SJCRH30 (cell line): ENCODE results near the gene ZMYM2. TPM values are rescaled to one million over a fixed set of nuclear protein-coding genes. Genes with fewer than 3 reads are reported as not detected.
"Not testable (repeated sequence)": the region's sequence is repeated elsewhere in the genome, so short reads cannot be mapped to it uniquely, and the experiment has no call there.

ENCODE experiments used
- DNase-seq, 2 experiments: peaks; one replicate each; pipeline ENCODE4 v3.0.0-alpha.2; 2015 to 2020
- H3K27ac ChIP-seq: fragments of 250-450 bp; sonication (Bioruptor Pico); 2 replicates; pipeline ENCODE4 v1.5.1; 2020; ENCODE audit warnings: mild to moderate bottlenecking, moderate library complexity
- H3K27me3 ChIP-seq: fragments of 250-450 bp; sonication (Bioruptor Pico); 2 replicates; pipeline ENCODE4 v1.5.1; 2020; ENCODE audit warnings: mild to moderate bottlenecking, moderate library complexity
- H3K36me3 ChIP-seq: fragments of 250-450 bp; sonication (Bioruptor Pico); 2 replicates; pipeline ENCODE4 v1.5.1; 2020; ENCODE audit warnings: mild to moderate bottlenecking, moderate library complexity
- H3K4me1 ChIP-seq: fragments of 250-450 bp; sonication (Bioruptor Pico); 2 replicates; pipeline ENCODE4 v1.5.1; 2020; ENCODE audit warnings: mild to moderate bottlenecking, moderate library complexity
- H3K4me3 ChIP-seq: fragments of 250-450 bp; sonication (Bioruptor Pico); 2 replicates; pipeline ENCODE4 v1.5.1; 2020; ENCODE audit warnings: mild to moderate bottlenecking, moderate library complexity
- H3K9me3 ChIP-seq: fragments of 250-450 bp; sonication (Bioruptor Pico); replicated peaks from 2 replicates; pipeline ENCODE4 v1.5.1; 2020; ENCODE audit warnings: mild to moderate bottlenecking, moderate library complexity
- total RNA-seq: library from RNA; depleted of rRNA; stranded (reverse); fragments of >200 nt; shearing (Covaris generic); gene quantifications from 2 replicates; pipeline ENCODE4 v1.2.3, GENCODE V29; 2014

Gene ZMYM2
- total RNA-seq, 1 experiment from 2014 or later: 109 TPM

DNA sequence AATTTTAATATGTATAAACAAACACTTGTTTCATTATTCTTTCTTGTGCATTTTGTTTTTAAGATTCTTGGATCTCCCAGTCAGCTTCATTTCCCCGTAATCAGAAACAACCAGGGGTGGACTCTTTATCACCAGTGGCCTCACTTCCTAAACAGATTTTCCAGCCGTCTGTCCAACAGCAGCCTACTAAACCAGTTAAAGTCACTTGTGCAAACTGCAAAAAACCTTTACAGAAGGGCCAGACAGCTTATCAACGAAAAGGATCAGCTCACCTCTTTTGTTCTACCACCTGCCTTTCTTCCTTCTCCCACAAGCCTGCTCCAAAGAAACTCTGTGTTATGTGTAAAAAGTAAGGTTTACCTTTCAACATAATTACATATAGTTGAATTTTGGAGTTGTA lies 44.3 kb downstream of the ZMYM2 start:
- no peak for DNase-seq
- no peaks in the 10 kb centered on the region for H3K27me3 ChIP-seq
- H3K4me1 ChIP-seq: no peaks in the 10 kb centered on the region
- no peak overlapping the region for H3K4me3 ChIP-seq
- H3K9me3 ChIP-seq: no peaks in the 10 kb centered on the region
- no peak overlapping the region for H3K27ac ChIP-seq
- H3K36me3 ChIP-seq: peaks cover 40% of the 10 kb centered on the region

DNA sequence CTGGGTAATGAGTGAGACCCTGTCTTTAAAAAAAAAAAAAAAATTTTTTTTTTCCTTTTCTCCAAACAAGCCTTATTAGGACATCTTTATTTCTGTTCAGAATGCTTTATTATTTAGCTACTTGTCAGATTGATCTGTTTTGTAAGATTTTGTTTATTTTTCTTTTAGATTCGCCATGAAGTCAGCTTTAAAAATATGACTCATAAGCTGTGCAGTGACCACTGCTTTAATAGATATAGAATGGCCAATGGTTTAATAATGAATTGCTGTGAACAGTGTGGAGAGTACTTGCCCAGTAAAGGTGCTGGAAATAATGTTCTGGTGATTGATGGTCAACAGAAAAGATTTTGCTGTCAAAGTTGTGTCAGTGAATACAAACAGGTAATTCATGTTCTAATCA lies 47.7 kb downstream of the ZMYM2 start:
- peaks cover 64% of the 10 kb centered on the region for H3K36me3 ChIP-seq
- DNase-seq: no peak
- H3K9me3 ChIP-seq: no peaks in the 10 kb centered on the region; the same call in 1 of the 2 replicates
- no peak overlapping the region for H3K4me3 ChIP-seq
- no peak overlapping the region for H3K27ac ChIP-seq
- H3K4me1 ChIP-seq: no peaks in the 10 kb centered on the region
- no peaks in the 10 kb centered on the region for H3K27me3 ChIP-seq

DNA sequence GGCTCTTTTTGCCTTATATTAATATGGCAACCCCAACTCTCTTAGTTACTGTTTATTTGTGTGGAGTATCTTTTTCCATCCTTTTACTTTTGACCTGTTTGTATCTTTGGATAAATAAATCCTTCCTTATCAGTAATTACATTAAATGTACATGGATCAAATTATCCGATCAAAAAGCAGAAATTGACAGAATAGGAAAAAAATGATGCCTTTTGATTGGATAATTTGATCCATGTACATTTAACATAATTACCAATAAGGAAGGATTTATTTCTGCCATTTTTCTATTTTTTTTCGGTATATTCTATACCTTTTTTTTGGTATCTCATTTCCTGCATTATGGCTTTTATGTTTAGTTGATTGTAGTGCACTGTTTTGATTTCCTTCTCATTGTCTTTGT lies 57.2 kb downstream of the ZMYM2 start:
- no peaks in the 10 kb centered on the region for H3K4me1 ChIP-seq
- no peak overlapping the region for H3K27ac ChIP-seq
- H3K9me3 ChIP-seq: peaks cover 15% of the 10 kb centered on the region
- peaks cover 76% of the 10 kb centered on the region for H3K36me3 ChIP-seq
- no peaks in the 10 kb centered on the region for H3K27me3 ChIP-seq
- H3K4me3 ChIP-seq: no peak overlapping the region
- no peak for DNase-seq

DNA sequence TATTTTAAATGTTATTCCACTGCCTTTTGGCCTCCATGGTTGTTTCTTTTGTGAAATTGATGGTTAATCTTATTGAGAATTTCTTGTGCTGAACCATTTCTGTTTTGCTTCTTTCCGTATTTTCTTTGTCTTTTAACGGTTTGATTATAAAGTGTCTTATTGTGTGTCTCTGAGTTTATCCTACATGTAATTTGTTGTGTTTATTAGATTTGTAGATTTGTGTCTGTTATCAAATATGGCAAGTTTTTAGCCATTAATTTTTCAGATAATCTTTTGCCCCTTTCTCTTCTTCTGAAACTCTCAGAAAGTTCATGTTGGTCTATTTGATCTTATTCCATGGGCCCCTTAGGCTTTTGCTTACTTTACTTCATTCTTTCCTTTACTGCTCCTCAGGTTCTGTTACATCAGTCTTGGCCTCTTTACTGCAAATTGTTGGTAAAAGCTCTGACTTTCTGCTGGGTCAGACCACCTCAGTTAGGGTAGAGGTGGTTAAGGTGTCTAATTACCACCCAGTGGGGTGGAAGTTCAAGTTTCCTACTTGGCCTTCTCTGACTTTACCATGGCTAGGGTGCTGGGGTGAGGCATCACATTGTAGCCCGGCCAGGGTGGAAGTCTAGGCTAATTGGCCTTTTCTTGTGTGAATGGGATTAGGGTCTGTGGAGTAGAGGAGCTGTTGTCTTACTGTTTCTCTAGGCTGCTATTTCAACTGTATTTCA lies 58.3 kb downstream of the ZMYM2 start:
- H3K4me3 ChIP-seq: no peak overlapping the region
- H3K27me3 ChIP-seq: no peaks in the 10 kb centered on the region
- H3K27ac ChIP-seq: no peak overlapping the region
- H3K9me3 ChIP-seq: peaks cover 15% of the 10 kb centered on the region
- peaks cover 74% of the 10 kb centered on the region for H3K36me3 ChIP-seq
- DNase-seq: no peak
- no peaks in the 10 kb centered on the region for H3K4me1 ChIP-seq

DNA sequence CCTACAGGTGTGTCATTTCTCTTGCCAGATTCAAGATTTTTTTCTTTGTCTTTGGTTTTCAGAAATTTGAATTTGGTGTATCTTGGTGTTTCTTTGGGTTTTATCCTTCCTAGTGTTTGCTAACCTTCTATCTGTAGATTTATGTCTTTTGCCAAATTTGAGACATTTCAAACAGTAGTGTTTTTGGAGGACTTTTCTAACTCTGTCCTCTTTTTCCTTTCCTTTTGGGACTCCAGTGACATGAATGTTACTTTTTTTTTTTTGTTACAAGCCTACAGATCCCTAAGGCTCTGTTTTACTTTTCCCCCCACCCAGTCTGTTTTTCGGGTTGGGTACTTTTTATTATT lies 58.8 kb downstream of the ZMYM2 start:
- no peak overlapping the region for H3K4me3 ChIP-seq
- H3K27ac ChIP-seq: no peak overlapping the region
- peaks cover 15% of the 10 kb centered on the region for H3K9me3 ChIP-seq
- DNase-seq: no peak
- no peaks in the 10 kb centered on the region for H3K27me3 ChIP-seq
- no peaks in the 10 kb centered on the region for H3K4me1 ChIP-seq
- H3K36me3 ChIP-seq: peaks cover 73% of the 10 kb centered on the region

DNA sequence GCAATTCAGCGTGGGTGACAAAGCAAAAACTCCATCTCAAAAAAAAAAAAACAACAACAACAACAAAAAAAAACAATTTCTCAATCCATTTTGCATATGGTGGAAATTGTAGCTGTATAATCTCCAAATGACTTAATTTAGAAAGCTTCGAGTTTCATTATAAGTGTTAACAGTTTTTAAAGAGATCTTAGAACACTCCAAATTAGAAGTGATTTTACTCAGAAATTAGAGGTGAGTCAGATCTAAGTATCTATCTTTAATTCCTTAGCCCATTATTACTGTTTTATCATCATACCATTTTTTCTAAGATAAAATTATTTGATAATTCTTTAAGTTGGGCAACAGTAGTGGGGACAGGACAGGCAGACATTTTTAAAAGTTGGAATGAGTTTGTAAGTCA lies 60.5 kb downstream of the ZMYM2 start:
- Histone ChIP-seq H3K9me3 (peaks cover 15% of the 10 kb centered on the region), H3K36me3 (peaks cover 60% of the 10 kb centered on the region), H3K27ac (no peak overlapping the region)

DNA sequence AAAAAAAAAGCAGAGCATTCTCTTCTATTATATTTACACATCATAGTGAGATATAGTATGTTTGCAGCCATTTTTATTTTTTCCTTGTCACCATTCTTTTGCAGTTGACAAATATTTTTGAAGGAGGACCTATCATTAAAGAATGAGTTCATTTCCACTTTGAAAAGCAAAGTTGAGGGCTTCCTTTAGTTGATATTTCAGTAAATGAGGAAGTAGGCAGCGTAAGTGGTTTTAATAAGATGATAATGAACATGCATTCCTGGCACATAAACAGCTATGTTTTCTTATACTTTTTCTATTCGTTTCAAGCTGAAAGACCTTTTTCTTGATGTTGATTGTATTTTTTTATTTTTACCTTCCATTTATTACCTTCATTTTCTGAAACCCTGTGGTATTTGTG lies 66.2 kb downstream of the ZMYM2 start:
- Histone ChIP-seq H3K9me3 (no peaks in the 10 kb centered on the region), H3K36me3 (peaks cover 40% of the 10 kb centered on the region), H3K27ac (no peak overlapping the region), H3K4me1 (no peaks in the 10 kb centered on the region), H3K27me3 (no peaks in the 10 kb centered on the region), H3K4me3 (no peak overlapping the region)
- DNase-seq: no peak

More for the DNA sequence above, 60.5 kb downstream of the ZMYM2 start:
- Histone ChIP-seq H3K4me3 (no peak overlapping the region), H3K4me1 (no peaks in the 10 kb centered on the region), H3K27me3 (no peaks in the 10 kb centered on the region)
- no peak for DNase-seq

DNA sequence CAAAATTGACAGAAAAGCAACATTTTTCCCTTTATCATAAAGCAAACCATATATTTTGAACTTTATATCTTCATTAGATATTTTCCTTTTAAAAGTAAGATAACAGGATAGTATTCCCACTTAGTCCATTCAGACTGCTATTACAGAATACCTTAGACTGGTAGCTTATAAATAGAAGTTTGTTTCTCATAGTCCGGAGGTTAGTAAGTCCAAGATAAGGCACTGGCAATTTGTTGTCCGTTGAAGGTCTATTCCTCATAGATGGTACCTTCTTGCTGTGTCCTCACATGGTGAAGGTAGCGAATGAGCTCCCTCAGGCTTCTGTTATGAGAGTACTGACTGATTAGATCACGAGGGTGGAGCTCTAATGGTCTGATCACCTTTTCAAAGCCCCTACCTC lies 70.4 kb downstream of the ZMYM2 start:
- H3K4me1 ChIP-seq: no peaks in the 10 kb centered on the region
- H3K27me3 ChIP-seq: no peaks in the 10 kb centered on the region
- DNase-seq: no peak
- H3K36me3 ChIP-seq: peaks cover 57% of the 10 kb centered on the region
- no peak overlapping the region for H3K4me3 ChIP-seq
- H3K9me3 ChIP-seq: no peaks in the 10 kb centered on the region
- H3K27ac ChIP-seq: no peak overlapping the region

DNA sequence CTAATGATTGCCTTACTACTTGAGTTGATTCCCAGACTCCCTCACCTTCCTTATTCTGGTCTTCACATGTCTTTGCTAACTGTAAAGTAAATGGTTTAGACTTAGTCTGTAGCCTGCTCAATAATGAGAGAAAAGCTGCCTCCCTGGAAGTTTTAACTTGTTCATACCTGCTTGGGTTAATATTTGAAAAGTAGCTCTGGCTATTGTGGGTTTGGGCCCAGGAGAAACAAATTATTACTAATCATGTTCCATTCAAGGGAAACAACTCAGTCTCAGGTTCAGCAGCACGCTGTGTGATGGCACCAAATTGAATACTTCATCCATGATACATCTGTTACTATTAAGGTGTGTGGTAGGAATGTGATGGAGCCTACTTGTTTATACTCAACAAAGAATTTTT lies 75.0 kb downstream of the ZMYM2 start:
- H3K27ac ChIP-seq: no peak overlapping the region
- no peak for DNase-seq
- H3K9me3 ChIP-seq: no peaks in the 10 kb centered on the region
- H3K4me3 ChIP-seq: no peak overlapping the region
- H3K36me3 ChIP-seq: peaks cover 72% of the 10 kb centered on the region
- no peaks in the 10 kb centered on the region for H3K4me1 ChIP-seq
- H3K27me3 ChIP-seq: no peaks in the 10 kb centered on the region

DNA sequence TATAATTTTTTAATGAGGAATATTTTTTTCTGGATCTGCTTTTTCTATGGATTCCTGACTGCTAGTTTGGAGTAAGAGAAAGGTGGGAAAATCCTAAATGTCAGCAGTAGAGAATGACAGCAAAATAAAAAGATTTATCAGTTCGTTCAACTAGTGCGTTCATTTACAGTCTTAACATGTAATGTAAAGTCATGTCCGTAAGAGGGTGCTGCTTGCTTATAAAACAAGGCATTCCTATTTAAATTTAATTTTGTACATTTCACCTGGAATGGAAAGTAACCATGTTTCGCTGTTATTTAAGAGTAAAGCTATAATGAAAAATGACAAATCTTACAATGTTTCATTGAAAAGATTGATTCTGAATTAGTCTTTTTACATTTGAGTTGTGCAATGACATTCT lies 76.6 kb downstream of the ZMYM2 start:
- H3K36me3 ChIP-seq: peaks cover 79% of the 10 kb centered on the region
- DNase-seq: no peak

DNA sequence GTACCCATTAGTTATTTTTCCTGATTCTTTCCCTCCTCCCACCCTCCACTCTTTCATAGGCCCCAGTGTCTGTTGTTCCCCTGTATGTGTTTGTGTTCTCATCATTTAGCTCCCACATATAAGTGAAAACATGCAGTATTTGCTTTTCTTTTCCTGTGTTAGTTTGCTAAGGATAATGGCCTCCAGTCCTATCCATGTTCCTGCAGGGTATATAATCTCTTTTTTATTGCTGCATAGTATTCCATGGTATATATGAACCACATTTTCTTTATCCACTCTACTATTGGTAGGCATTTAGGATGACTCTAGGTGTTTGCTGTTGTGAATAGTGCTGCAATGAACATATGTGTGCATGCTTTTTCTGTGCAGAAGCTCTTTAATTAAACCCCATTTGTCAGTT lies 79.4 kb downstream of the ZMYM2 start:
- Histone ChIP-seq H3K4me1 (no peaks in the 10 kb centered on the region), H3K36me3 (peaks cover 68% of the 10 kb centered on the region), H3K27me3 (no peaks in the 10 kb centered on the region), H3K9me3 (no peaks in the 10 kb centered on the region), H3K4me3 (no peak overlapping the region), H3K27ac (no peak overlapping the region)
- no peak for DNase-seq

More for the DNA sequence above, 76.6 kb downstream of the ZMYM2 start:
- Histone ChIP-seq H3K27ac (no peak overlapping the region), H3K4me1 (no peaks in the 10 kb centered on the region), H3K4me3 (no peak overlapping the region), H3K27me3 (no peaks in the 10 kb centered on the region), H3K9me3 (no peaks in the 10 kb centered on the region)

DNA sequence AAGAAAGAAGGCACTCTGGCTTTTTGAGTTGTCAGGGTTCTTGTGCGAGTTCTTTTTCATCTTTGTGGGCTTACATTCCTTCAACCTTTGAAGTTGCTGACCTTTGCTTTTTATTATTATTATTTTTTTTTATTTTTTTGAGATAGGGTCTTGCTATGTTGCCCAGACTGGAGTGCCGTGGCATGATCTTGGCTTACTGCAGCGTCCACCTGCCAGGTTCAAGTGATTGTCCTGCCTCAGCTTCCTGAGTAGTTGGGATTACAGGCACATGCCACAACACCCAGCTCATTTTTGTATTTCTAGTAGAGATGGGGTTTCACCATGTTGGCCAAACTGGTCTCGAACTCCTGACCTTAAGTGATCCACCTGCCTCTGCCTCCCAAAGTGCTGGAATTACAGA lies 84.1 kb downstream of the ZMYM2 start:
- not testable (repeated sequence) for DNase-seq, H3K27ac ChIP-seq
- peaks cover 49% of the 10 kb centered on the region for H3K36me3 ChIP-seq

DNA sequence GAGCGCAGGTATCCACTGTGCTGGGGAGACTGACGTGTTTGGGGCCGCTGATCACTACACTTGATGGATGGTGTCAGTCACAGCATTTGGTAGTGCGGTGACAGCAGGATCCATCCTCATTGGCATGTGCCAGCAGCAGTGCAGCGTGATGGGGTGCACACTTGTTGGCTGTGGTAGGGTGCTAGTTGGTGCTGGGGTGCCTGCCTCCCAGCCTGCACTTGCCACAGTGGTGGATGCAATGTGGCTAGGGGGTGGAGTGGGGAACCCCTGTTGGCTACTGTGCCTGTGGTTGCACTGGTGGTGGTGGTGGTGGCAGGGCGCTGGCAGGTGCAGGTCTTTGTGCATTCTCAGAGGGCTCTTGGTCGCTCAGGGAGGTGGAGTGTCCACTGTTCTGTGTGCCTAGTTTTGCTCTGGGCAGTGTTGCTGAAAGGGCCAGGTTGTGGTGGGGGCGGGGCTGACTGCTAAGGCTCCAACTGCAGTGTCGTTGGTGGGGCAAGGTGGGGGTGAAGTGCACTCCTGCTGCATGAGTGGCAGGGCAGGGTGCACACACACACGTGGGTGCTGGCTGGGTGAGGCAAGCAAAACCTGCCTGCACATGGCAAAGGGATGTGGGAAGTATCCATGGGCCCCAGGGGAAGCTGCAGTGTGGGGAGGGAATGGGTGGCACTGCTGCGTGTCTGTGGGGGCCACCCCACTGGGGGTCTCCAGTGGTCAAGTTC lies 84.8 kb downstream of the ZMYM2 start:
- H3K27ac ChIP-seq: no peak overlapping the region
- no peak for DNase-seq
- H3K9me3 ChIP-seq: no peaks in the 10 kb centered on the region
- H3K27me3 ChIP-seq: no peaks in the 10 kb centered on the region
- H3K4me3 ChIP-seq: no peak overlapping the region
- H3K4me1 ChIP-seq: no peaks in the 10 kb centered on the region
- H3K36me3 ChIP-seq: peaks cover 43% of the 10 kb centered on the region

More for the DNA sequence above, 84.1 kb downstream of the ZMYM2 start:
- H3K27me3 ChIP-seq, H3K4me1 ChIP-seq, H3K9me3 ChIP-seq, H3K4me3 ChIP-seq: not testable (repeated sequence)

DNA sequence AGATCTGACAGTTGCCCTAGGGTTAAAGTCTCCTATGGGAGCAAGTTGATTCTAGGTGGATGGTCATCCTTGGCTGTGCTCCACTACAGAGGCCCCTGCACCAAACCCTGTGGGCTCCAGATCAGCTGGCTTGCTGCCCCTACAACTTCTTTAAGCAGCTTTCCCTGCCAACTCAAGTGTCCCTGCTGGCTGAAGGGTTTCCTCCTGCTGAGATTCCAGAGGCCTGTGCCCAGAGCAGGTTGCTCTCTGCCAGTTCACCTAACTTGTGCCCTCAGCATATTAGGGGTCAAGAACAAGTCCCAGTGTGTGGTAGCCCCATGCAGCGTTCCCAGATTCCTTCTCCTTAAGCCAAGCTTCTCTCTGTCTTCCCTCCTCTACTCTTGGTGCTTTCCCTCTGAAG lies 85.6 kb downstream of the ZMYM2 start:
- H3K9me3 ChIP-seq: no peaks in the 10 kb centered on the region
- H3K4me1 ChIP-seq: no peaks in the 10 kb centered on the region
- no peak overlapping the region for H3K27ac ChIP-seq
- peaks cover 42% of the 10 kb centered on the region for H3K36me3 ChIP-seq
- no peak for DNase-seq
- no peaks in the 10 kb centered on the region for H3K27me3 ChIP-seq
- H3K4me3 ChIP-seq: no peak overlapping the region

DNA sequence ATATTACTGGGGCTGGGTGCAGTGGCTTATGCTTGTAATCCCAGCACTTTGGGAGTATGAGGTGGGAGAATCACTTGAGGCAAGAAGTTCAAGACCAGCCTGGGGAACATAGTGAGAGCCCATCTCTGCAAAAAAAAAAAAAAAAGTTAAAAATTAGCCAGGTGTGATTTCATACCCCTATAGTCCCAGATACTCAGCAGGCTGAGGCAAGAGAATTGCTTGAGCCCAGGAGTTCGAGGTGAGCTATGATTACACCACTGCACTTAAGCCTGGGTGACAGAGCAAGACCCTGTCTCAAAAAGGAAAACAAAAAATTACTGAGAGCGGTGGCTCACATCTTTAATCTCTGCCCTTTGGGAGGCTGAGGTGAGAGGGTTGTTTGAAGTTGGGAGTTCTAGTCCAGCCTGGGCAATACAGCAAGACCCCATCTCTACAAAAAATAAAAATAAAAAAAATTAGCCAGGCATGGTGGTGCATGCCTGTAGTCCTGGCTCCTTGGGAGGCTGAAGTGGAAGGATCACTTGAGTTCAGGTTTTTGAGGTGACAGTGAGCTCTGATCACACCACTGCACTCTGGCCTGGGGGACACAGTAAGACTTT lies 87.5 kb downstream of the ZMYM2 start:
- no peak overlapping the region for H3K4me3 ChIP-seq
- no peaks in the 10 kb centered on the region for H3K4me1 ChIP-seq
- no peak overlapping the region for H3K27ac ChIP-seq
- H3K27me3 ChIP-seq: no peaks in the 10 kb centered on the region
- H3K9me3 ChIP-seq: no peaks in the 10 kb centered on the region
- peaks cover 44% of the 10 kb centered on the region for H3K36me3 ChIP-seq
- DNase-seq: no peak
